ENCODE data around the gene PCNX2. TPM values are rescaled to one million over a fixed set of nuclear protein-coding genes. Genes with fewer than 3 reads are reported as not detected.

PCNX2 gene
- total and polyA plus RNA-seq, 2 experiments from 2014 or later = 3.9 to 11.0 TPM

DNA sequence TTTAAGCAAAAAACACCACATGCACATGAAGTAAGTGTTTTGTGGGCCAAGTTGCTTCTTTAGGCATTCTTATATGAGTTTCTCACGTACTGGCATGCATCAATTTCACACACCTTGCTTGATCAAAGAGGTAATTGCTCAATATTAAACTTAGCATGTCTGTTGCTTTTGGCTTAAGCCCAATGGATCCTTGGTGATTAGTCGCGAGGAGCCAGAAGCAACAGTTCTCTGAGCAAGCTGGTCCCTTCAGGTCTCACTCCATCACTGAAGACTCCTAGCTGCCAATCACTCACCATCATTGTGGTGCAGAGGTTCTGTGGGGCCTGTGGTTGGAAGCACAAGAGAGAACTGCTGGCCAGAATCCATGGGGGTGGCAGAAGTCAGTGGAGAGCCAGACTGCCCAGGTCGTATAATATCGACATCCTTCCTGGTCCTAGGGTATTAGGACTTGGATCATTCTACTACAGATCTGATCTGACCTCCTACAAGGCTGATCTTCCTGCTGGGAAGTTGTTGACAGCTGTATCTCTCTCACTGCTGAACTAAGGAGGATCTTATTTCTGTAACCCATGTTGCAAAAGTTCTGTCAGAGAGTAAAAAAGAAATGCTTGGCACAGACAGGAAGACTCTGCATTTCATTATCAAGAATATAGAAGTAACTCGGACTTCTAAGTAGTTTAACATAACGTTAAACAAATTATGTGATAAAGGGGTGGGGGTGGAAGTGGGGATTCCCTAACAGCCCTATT lies 204.6 kb downstream of the PCNX2 start:
- no peak for DNase-seq (ENCODE audit: low spot score)
- Histone ChIP-seq H2AFZ (no peak overlapping the region), H3K79me2 (no peaks in the 10 kb centered on the region), H3K4me2 (no peak overlapping the region), H4K20me1 (ENCODE audit: insufficient read depth, poor library complexity, severe bottlenecking) (no peaks in the 10 kb centered on the region), H3K9me2 (replicated peaks; ENCODE audit: insufficient read depth) (no peaks in the 10 kb centered on the region), H3K9me3 (ENCODE audit: low read depth) (no peaks in the 10 kb centered on the region), H3K27ac (no peak overlapping the region), H3K4me3 (no peak overlapping the region), H3K4me1 (ENCODE audit: insufficient read depth) (no peaks in the 10 kb centered on the region), H3K36me3 (replicated peaks; ENCODE audit: insufficient read depth, low read depth) (no peaks in the 10 kb centered on the region), H3K27me3 (no peaks in the 10 kb centered on the region)
- whole genome bisulfite sequencing (ENCODE audit: low lambda C conversion rate, missing lambda C conversion rate) = 77% methylated on average over 7 of the region's 7 CpGs
- TF ChIP-seq EZH2 (IDR thresholded peaks at IDR 0.05; ENCODE audit: borderline replicate concordance) (no peak), CTCF (IDR thresholded peaks at IDR 0.05; ENCODE audit: poor library complexity) (no peak), EZH2phosphoT487 (IDR thresholded peaks at IDR 0.05; ENCODE audit: low read depth, severe bottlenecking, unreplicated experiment) (no peak)

GRCh38 chr1:233089251-233089650 lies 206.3 kb downstream of the PCNX2 start:
- Histone ChIP-seq H3K4me1 (ENCODE audit: insufficient read depth) (no peaks in the 10 kb centered on the region), H3K79me2 (no peaks in the 10 kb centered on the region), H2AFZ (no peak overlapping the region), H3K36me3 (replicated peaks; ENCODE audit: insufficient read depth, low read depth) (no peaks in the 10 kb centered on the region), H3K4me3 (no peak overlapping the region), H3K4me2 (no peak overlapping the region), H3K27ac (no peak overlapping the region), H4K20me1 (ENCODE audit: insufficient read depth, poor library complexity, severe bottlenecking) (no peaks in the 10 kb centered on the region), H3K9me3 (ENCODE audit: low read depth) (no peaks in the 10 kb centered on the region), H3K27me3 (no peaks in the 10 kb centered on the region), H3K9me2 (replicated peaks; ENCODE audit: insufficient read depth) (no peaks in the 10 kb centered on the region)
- WGBS (ENCODE audit: low lambda C conversion rate, missing lambda C conversion rate) = 97% methylated on average over 3 of the region's 3 CpGs
- no peak for DNase-seq (ENCODE audit: low spot score)
- TF ChIP-seq CTCF (IDR thresholded peaks at IDR 0.05; ENCODE audit: poor library complexity) (no peak), EZH2 (IDR thresholded peaks at IDR 0.05; ENCODE audit: borderline replicate concordance) (no peak), EZH2phosphoT487 (IDR thresholded peaks at IDR 0.05; ENCODE audit: low read depth, severe bottlenecking, unreplicated experiment) (no peak)

DNA sequence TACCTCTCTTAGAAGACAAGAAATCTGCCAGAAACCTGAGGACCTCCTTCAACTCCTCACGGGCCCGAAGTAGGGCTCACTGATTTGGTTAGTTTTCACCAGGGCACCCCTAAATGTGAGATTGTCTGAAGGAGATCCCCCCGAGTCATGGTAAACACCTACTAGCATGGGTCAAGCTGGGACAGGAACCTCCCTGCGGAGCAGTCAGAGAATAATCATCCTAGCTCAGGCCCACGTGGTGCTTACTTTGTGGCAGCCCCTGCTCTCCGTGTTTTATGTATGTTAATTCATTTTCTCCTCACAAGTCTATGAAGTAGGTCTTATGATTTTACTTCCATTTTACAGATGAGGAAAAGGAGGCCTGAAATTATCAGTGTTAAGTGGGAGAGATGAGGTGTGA lies 206.9 kb downstream of the PCNX2 start:
- no peaks in the 10 kb centered on the region for H3K36me3 ChIP-seq (replicated peaks; ENCODE audit: insufficient read depth, low read depth)
- 92% methylated on average over 6 of the region's 6 CpGs for WGBS (ENCODE audit: low lambda C conversion rate, missing lambda C conversion rate)
- TF ChIP-seq EZH2phosphoT487 (IDR thresholded peaks at IDR 0.05; ENCODE audit: low read depth, severe bottlenecking, unreplicated experiment) (no peak), CTCF (IDR thresholded peaks at IDR 0.05; ENCODE audit: poor library complexity) (no peak), EZH2 (IDR thresholded peaks at IDR 0.05; ENCODE audit: borderline replicate concordance) (no peak)

More for the DNA sequence above, 206.9 kb downstream of the PCNX2 start:
- Histone ChIP-seq H3K4me2 (no peak overlapping the region), H3K27ac (no peak overlapping the region), H3K9me2 (replicated peaks; ENCODE audit: insufficient read depth) (no peaks in the 10 kb centered on the region), H2AFZ (no peak overlapping the region), H4K20me1 (ENCODE audit: insufficient read depth, poor library complexity, severe bottlenecking) (no peaks in the 10 kb centered on the region), H3K27me3 (no peaks in the 10 kb centered on the region), H3K79me2 (no peaks in the 10 kb centered on the region), H3K9me3 (ENCODE audit: low read depth) (no peaks in the 10 kb centered on the region), H3K4me3 (no peak overlapping the region), H3K4me1 (ENCODE audit: insufficient read depth) (no peaks in the 10 kb centered on the region)
- DNase-seq (ENCODE audit: low spot score) = no peak

Measured in hepatocyte (in vitro differentiated cells).